C4-2B (cell line): ENCODE results near the gene FAXDC2.

ENCODE experiments used
- ZFX ChIP-seq: fragments of 450-650 bp; IDR thresholded peaks from 2 replicates; pipeline ENCODE4 v1.6.1; 2017
- TF ChIP-seq, protein P1 (sequence below): fragments of 450-650 bp; conservative IDR thresholded peaks from 2 replicates; pipeline ENCODE4 v1.5.1; 2017; ENCODE audit warnings: mild to moderate bottlenecking

DNA sequence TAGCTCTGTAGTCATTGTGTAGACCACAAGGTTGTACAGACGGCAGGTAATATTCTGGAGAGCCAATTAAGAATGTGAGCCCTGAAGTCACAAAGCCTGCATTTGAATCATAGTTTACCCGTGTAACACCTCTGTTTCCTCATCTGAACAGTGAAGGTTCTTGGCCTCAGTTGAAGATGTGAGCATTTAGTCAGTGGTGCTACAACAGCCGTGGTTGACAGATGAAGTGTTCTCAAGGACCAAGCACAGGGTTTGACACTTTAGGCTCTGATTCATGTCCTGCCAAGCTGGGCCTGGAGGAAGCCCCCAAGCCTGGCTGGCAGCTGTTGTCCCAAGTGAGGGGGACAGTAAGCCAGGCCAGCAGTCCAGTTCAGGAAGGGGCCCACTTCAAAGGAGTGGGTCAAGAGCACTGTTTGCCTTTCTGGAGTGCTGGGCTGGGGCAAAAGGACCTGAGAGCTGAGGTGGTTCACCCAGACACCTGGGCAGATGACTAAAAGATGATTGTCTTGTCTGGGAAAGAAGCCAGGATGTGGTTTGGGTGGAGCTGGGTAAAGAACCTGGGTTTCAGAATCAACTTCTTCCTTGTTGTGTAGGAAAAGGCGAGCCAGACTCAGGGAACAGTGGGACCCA, 20.7 kb downstream of the FAXDC2 start:
- TF ChIP-seq, protein P1, sequence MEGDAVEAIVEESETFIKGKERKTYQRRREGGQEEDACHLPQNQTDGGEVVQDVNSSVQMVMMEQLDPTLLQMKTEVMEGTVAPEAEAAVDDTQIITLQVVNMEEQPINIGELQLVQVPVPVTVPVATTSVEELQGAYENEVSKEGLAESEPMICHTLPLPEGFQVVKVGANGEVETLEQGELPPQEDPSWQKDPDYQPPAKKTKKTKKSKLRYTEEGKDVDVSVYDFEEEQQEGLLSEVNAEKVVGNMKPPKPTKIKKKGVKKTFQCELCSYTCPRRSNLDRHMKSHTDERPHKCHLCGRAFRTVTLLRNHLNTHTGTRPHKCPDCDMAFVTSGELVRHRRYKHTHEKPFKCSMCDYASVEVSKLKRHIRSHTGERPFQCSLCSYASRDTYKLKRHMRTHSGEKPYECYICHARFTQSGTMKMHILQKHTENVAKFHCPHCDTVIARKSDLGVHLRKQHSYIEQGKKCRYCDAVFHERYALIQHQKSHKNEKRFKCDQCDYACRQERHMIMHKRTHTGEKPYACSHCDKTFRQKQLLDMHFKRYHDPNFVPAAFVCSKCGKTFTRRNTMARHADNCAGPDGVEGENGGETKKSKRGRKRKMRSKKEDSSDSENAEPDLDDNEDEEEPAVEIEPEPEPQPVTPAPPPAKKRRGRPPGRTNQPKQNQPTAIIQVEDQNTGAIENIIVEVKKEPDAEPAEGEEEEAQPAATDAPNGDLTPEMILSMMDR = no peak
- no peak for TF ChIP-seq ZFX
